Measurements from ENCODE around the gene SLC41A1. TPM values are rescaled to one million over a fixed set of nuclear protein-coding genes. Genes with fewer than 3 reads are reported as not detected.

The SLC41A1 gene
- total RNA-seq, 1 experiment from 2014 or later = 16.1 TPM

DNA sequence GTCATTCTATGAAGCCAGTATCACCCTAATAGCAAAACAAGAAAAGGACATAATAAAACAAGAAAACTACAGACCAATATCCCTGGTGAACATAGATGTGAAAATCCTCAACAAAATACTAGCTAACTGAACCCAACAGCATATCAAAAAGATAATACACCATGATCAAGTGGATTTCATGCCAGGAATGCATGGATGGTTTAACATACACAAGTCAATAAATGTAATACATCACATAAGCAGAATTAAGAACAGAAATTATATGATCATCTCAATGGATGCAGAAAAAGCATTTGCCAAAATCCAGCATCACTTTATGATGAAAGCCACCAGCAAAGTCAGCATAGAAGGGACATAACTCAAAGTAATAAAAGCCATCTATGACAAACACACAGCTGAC lies 43.4 kb upstream of the SLC41A1 start:
- Histone ChIP-seq H3K4me1 (ENCODE audit: insufficient read depth, low read length, poor library complexity, severe bottlenecking) (no peaks in the 10 kb centered on the region), H3K4me3 (ENCODE audit: low read depth, low read length, poor library complexity, severe bottlenecking) (no peak overlapping the region), H3K9me3 (ENCODE audit: low read depth, low read length, poor library complexity, severe bottlenecking) (no peaks in the 10 kb centered on the region), H3K27me3 (replicated peaks; ENCODE audit: insufficient read depth, low read depth, low read length, poor library complexity) (peaks cover 16% of the 10 kb centered on the region), H3K36me3 (ENCODE audit: insufficient read depth, low read length, poor library complexity, severe bottlenecking) (no peaks in the 10 kb centered on the region), H3K27ac (ENCODE audit: low read depth, low read length, poor library complexity, severe bottlenecking) (no peak overlapping the region)
- ChIA-PET POLR2A (ENCODE audit: low non-redundant PET) (no interaction called here), CTCF (no interaction called here)
- no peak for DNase-seq (ENCODE audit: low spot score)
- BruUV-seq (replicated peaks) = no TSS peak
- intact Hi-C loops (cut with micrococcal nuclease; ENCODE audit: unreplicated experiment) = no loop called here
- TF ChIP-seq, protein P1, sequence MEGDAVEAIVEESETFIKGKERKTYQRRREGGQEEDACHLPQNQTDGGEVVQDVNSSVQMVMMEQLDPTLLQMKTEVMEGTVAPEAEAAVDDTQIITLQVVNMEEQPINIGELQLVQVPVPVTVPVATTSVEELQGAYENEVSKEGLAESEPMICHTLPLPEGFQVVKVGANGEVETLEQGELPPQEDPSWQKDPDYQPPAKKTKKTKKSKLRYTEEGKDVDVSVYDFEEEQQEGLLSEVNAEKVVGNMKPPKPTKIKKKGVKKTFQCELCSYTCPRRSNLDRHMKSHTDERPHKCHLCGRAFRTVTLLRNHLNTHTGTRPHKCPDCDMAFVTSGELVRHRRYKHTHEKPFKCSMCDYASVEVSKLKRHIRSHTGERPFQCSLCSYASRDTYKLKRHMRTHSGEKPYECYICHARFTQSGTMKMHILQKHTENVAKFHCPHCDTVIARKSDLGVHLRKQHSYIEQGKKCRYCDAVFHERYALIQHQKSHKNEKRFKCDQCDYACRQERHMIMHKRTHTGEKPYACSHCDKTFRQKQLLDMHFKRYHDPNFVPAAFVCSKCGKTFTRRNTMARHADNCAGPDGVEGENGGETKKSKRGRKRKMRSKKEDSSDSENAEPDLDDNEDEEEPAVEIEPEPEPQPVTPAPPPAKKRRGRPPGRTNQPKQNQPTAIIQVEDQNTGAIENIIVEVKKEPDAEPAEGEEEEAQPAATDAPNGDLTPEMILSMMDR (conservative IDR thresholded peaks at IDR 0.05; ENCODE audit: low read depth, low read length) = no peak
- TF ChIP-seq EZH2 (IDR thresholded peaks at IDR 0.05; ENCODE audit: borderline replicate concordance, low read depth, low read length, poor library complexity, severe bottlenecking) = no peak

DNA sequence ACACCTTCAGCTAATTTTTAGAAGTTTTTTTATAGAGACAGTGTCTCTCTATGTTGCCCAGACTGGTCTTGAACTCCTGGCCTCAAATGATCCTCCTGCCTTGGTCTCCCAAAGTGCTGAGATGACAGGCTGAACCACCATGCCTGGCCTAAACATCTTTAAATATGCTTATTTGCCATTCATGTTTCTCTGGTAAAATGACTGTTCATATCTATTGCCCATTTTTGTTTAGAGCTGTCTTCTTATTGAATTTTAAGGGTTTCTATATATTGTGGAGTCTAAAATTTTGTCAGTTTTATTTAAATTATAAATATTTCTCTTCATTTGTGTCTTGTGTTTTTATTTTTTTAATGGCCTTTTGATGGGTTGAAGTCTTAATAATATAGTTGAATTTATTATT lies 40.0 kb upstream of the SLC41A1 start:
- Histone ChIP-seq H3K27me3 (replicated peaks; ENCODE audit: insufficient read depth, low read depth, low read length, poor library complexity) (peaks cover 7% of the 10 kb centered on the region), H3K36me3 (ENCODE audit: insufficient read depth, low read length, poor library complexity, severe bottlenecking) (no peaks in the 10 kb centered on the region), H3K4me1 (ENCODE audit: insufficient read depth, low read length, poor library complexity, severe bottlenecking) (no peaks in the 10 kb centered on the region), H3K27ac (ENCODE audit: low read depth, low read length, poor library complexity, severe bottlenecking) (no peak overlapping the region), H3K4me3 (ENCODE audit: low read depth, low read length, poor library complexity, severe bottlenecking) (no peak overlapping the region), H3K9me3 (ENCODE audit: low read depth, low read length, poor library complexity, severe bottlenecking) (no peaks in the 10 kb centered on the region)
- CTCF ChIA-PET = no interaction called here
- DNase-seq (ENCODE audit: low spot score) = no peak
- no TSS peak for BruUV-seq (replicated peaks)
- POLR2A ChIA-PET (ENCODE audit: low non-redundant PET) = no interaction called here
- TF ChIP-seq, protein P1 (conservative IDR thresholded peaks at IDR 0.05; ENCODE audit: low read depth, low read length) = no peak
- no peak for TF ChIP-seq EZH2 (IDR thresholded peaks at IDR 0.05; ENCODE audit: borderline replicate concordance, low read depth, low read length, poor library complexity, severe bottlenecking)
- intact Hi-C loops (cut with micrococcal nuclease; ENCODE audit: unreplicated experiment) = no loop called here

DNA sequence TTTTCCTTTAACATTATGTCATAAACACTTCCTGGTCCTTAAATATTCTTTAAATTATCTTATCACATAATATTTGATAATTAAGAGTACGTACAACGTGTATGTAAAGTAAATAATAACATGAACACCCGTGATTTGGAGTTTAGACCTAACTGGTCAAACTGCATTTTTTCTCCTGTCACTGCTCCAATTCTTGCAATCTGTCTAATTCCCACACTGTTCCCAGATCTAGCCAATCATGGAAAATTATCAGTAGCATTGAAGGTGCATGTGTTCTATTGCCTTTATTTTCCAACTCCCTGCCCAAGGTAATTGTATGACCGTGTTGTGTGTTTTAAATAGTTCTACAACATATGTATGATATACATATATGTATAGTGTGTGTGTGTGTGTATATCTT lies 39.0 kb upstream of the SLC41A1 start:
- no peaks in the 10 kb centered on the region for H3K36me3 ChIP-seq (ENCODE audit: insufficient read depth, low read length, poor library complexity, severe bottlenecking)
- H3K4me1 ChIP-seq (ENCODE audit: insufficient read depth, low read length, poor library complexity, severe bottlenecking) = no peaks in the 10 kb centered on the region
- peaks cover 7% of the 10 kb centered on the region for H3K27me3 ChIP-seq (replicated peaks; ENCODE audit: insufficient read depth, low read depth, low read length, poor library complexity)
- ChIA-PET CTCF (no interaction called here), POLR2A (ENCODE audit: low non-redundant PET) (no interaction called here)
- no peaks in the 10 kb centered on the region for H3K9me3 ChIP-seq (ENCODE audit: low read depth, low read length, poor library complexity, severe bottlenecking)
- H3K27ac ChIP-seq (ENCODE audit: low read depth, low read length, poor library complexity, severe bottlenecking) = no peak overlapping the region
- DNase-seq (ENCODE audit: low spot score) = no peak
- intact Hi-C loops (cut with micrococcal nuclease; ENCODE audit: unreplicated experiment) = no loop called here
- no peak overlapping the region for H3K4me3 ChIP-seq (ENCODE audit: low read depth, low read length, poor library complexity, severe bottlenecking)
- no TSS peak for BruUV-seq (replicated peaks)
- no peak for TF ChIP-seq EZH2 (IDR thresholded peaks at IDR 0.05; ENCODE audit: borderline replicate concordance, low read depth, low read length, poor library complexity, severe bottlenecking)
- TF ChIP-seq, protein P1 (conservative IDR thresholded peaks at IDR 0.05; ENCODE audit: low read depth, low read length) = no peak

Data from A673 (cell line).